ENCODE data around the gene PIK3IP1. TPM values are rescaled to one million over a fixed set of nuclear protein-coding genes. Genes with fewer than 3 reads are reported as not detected.
A peak's percentile ranks its signal among the peaks of the same experiment; 100 is the strongest.

PIK3IP1 gene
- total RNA-seq, 1 experiment from 2014 or later: 0.87 TPM

DNA sequence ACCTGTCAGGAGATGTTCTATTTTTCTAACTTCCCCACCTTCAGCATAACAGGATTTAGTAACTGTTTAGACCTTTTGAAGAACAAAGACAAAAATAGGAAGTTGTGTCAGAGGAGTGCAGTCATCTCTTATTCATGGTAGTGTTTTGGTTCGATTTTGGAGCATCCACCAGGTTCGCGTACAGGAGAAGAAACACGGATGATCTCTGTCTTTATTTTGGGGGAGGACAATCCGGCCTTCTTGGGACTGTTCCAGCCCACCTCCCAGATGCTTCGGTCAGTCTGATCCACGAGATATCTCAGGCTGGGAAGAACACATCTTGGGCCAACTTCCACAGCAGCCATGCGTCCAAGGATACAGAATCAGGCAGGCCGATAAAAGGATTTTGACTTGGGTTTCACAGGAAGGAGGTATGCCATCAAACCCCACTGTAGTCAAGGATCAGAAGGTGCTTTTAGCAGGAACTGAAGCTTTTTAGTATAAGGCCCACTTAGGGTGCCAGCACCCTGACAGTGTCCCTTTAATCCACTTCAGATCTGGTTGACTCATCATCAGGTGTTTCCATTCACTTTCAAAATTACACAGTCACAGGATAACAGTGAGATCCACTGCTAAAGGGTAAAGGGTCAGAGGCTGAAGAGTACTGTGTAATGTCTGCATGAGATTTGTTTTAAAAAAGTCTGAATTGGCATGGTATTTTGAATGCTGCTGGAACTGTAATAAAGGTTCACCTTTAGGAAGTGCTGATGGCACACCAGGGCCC, 37.3 kb upstream of the PIK3IP1 start:
- peaks cover 14 to 20% of the 10 kb centered on the region in 2 experiments for H3K4me1 Mint-ChIP-seq
- H3K27ac Mint-ChIP-seq: peak overlapping the region; percentile 36 to 80 (median 49); a peak in 4 of 7 replicates
- Histone ChIP-seq H3K23ac (ENCODE audit: insufficient read length, low read depth, low read length) (no peak overlapping the region), H2AK5ac (ENCODE audit: insufficient read length, low read length) (no peak overlapping the region), H3K79me2 (ENCODE audit: insufficient read depth, low read length) (no peaks in the 10 kb centered on the region), H3K79me1 (ENCODE audit: insufficient read depth, low read depth, low read length, poor library complexity, severe bottlenecking) (peaks cover 3% of the 10 kb centered on the region), H3K23me2 (ENCODE audit: insufficient read length, low read depth, low read length, poor library complexity, severe bottlenecking) (no peaks in the 10 kb centered on the region), H4K91ac (ENCODE audit: insufficient read length, low read depth, low read length) (no peak overlapping the region), H2BK15ac (ENCODE audit: low read depth, low read length) (no peak overlapping the region), H3K27ac (ENCODE audit: insufficient read length, low read depth, low read length) (no peak overlapping the region), H3K27me3 (ENCODE audit: insufficient read depth, low read length) (no peaks in the 10 kb centered on the region), H3K18ac (ENCODE audit: insufficient read length, low read depth, low read length) (no peak overlapping the region), H3K9me3 (ENCODE audit: control insufficient read depth, low read depth, low read length) (no peaks in the 10 kb centered on the region), H2BK20ac (ENCODE audit: low read depth, low read length, poor library complexity, severe bottlenecking) (no peak overlapping the region), H3T11ph (ENCODE audit: low read length) (no peak overlapping the region), H2AFZ (ENCODE audit: low read length) (no peak overlapping the region), H4K5ac (ENCODE audit: insufficient read length, low read depth, low read length) (no peak overlapping the region), H2BK12ac (ENCODE audit: insufficient read length, low read depth, low read length) (no peak overlapping the region), H3K4me2 (ENCODE audit: insufficient read depth, insufficient read length, low read length) (no peak overlapping the region), H3K56ac (ENCODE audit: insufficient read length, low read depth, low read length) (no peak overlapping the region), H4K20me1 (ENCODE audit: control insufficient read depth, insufficient read depth, insufficient read length) (no peaks in the 10 kb centered on the region), H3K9ac (ENCODE audit: extremely low read depth, insufficient read length, low read length) (no peak overlapping the region), H3K14ac (ENCODE audit: insufficient read depth, low read length) (no peak overlapping the region), H3K4me1 (ENCODE audit: insufficient read depth, low read length) (no peaks in the 10 kb centered on the region), H3K4ac (ENCODE audit: low read depth, low read length) (no peak overlapping the region), H2BK120ac (ENCODE audit: low read depth, low read length, poor library complexity, severe bottlenecking) (no peak overlapping the region), H4K8ac (replicated peaks; ENCODE audit: insufficient read length, low read depth, low read length) (no peak overlapping the region), H2BK5ac (ENCODE audit: insufficient read length, low read length) (no peak overlapping the region)
- no peaks in the 10 kb centered on the region for H3K9me3 Mint-ChIP-seq
- WGBS (ENCODE audit: extremely low coverage, insufficient read length, low lambda C conversion rate): no CpG with 5 or more reads among the region's 9 CpGs
- no peak for DNase-seq
- H3K4me3 Mint-ChIP-seq: no peak overlapping the region
- no peaks in the 10 kb centered on the region for H3K27me3 Mint-ChIP-seq (ENCODE audit: low read depth)
- H3K36me3 Mint-ChIP-seq (ENCODE audit: insufficient read depth in 1 of 3, low read depth in 3 of 3): peaks cover 48 to 98% (median 93%) of the 10 kb centered on the region in 3 experiments; a peak in 6 of 7 replicates
- TF ChIP-seq, protein P1, sequence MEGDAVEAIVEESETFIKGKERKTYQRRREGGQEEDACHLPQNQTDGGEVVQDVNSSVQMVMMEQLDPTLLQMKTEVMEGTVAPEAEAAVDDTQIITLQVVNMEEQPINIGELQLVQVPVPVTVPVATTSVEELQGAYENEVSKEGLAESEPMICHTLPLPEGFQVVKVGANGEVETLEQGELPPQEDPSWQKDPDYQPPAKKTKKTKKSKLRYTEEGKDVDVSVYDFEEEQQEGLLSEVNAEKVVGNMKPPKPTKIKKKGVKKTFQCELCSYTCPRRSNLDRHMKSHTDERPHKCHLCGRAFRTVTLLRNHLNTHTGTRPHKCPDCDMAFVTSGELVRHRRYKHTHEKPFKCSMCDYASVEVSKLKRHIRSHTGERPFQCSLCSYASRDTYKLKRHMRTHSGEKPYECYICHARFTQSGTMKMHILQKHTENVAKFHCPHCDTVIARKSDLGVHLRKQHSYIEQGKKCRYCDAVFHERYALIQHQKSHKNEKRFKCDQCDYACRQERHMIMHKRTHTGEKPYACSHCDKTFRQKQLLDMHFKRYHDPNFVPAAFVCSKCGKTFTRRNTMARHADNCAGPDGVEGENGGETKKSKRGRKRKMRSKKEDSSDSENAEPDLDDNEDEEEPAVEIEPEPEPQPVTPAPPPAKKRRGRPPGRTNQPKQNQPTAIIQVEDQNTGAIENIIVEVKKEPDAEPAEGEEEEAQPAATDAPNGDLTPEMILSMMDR (conservative IDR thresholded peaks at IDR 0.05): no peak
